Breast epithelium (tissue), 4 donors: ENCODE data around the gene STIMATE. TPM values are rescaled to one million over a fixed set of nuclear protein-coding genes. Genes with fewer than 3 reads are reported as not detected.

ENCODE experiments used
- DNase-seq, 2 donors: peaks; one replicate each; pipeline ENCODE4 v3.0.0-alpha.2; 2019; ENCODE audit warnings: low spot score in 2 of 2
- H3K27ac ChIP-seq, 2 donors: fragments of 200-600 bp; sonication (generic) in 1 of 2; one replicate each; pipeline ENCODE4 v1.5.1; 2016 to 2019; ENCODE audit warnings: mild to moderate bottlenecking in 1 of 2
- H3K27me3 ChIP-seq, 2 donors: fragments of 200-600 bp; sonication (generic) in 1 of 2; one replicate each; pipeline versions ENCODE4 v1.5.1 to v1.6.0; 2017 to 2019; ENCODE audit warnings: control low read depth in 1 of 2, mild to moderate bottlenecking in 1 of 2
- H3K36me3 ChIP-seq: fragments of 200-600 bp; one replicate; pipeline ENCODE4 v1.5.1; 2019
- H3K4me1 ChIP-seq, 2 donors: fragments of 200-600 bp; sonication (generic); one replicate each; pipeline ENCODE4 v1.5.1; 2016 to 2019; ENCODE audit warnings: control low read depth in 1 of 2
- H3K4me3 ChIP-seq, 3 donors: fragments of 200-600 bp; sonication (generic); 1 replicate in 2 of 3; 2 replicates in 1 of 3; pipeline ENCODE4 v1.5.1; 2016 to 2019; ENCODE audit warnings: mild to moderate bottlenecking in 3 of 3, moderate library complexity in 2 of 3
- H3K9me3 ChIP-seq, 2 donors: fragments of 200-600 bp; sonication (generic) in 1 of 2; one replicate each; pipeline ENCODE4 v1.5.1; 2016 to 2019; ENCODE audit warnings: control low read depth in 1 of 2
- CTCF ChIP-seq, 3 donors: fragments of 450-650 bp; IDR thresholded peaks; one replicate each; pipeline ENCODE4 v1.5.1; 2016 to 2017; ENCODE audit warnings: antibody characterized with exemption in 3 of 3, mild to moderate bottlenecking in 3 of 3, moderate library complexity in 3 of 3
- POLR2A ChIP-seq: fragments of 450-650 bp; IDR thresholded peaks from one replicate; pipeline ENCODE4 v1.6.1; 2016; ENCODE audit warnings: antibody characterized with exemption, mild to moderate bottlenecking, moderate library complexity
- POLR2AphosphoS5 ChIP-seq, 3 donors: sonication (generic); formaldehyde crosslinking; IDR thresholded peaks; one replicate each; pipeline ENCODE4 v1.6.1; 2017; ENCODE audit warnings: antibody characterized with exemption in 3 of 3
- intact Hi-C: fragments of 100-400 bp; cut with DNase I; formaldehyde crosslinking; loops from one replicate; pipeline ENCODE4 v1.15.1; 2023; ENCODE audit warnings: low total_unique reads
- total RNA-seq, 3 donors: library from RNA; depleted of rRNA; stranded (reverse); fragments of >200 nt; gene quantifications; one replicate each; pipeline ENCODE4 v1.1.0, GENCODE V29; 2016

The STIMATE gene
- total RNA-seq, 3 donors from 2014 or later, result 14.0 to 18.7 (median 14.7) TPM

GRCh38 chr3:52907497-52907896, 10.1 kb upstream of the STIMATE start:
- H3K9me3 ChIP-seq, result no peaks in the 10 kb centered on the region
- H3K36me3 ChIP-seq, result no peaks in the 10 kb centered on the region
- no peaks in the 10 kb centered on the region for H3K27me3 ChIP-seq
- DNase-seq, result no peak
- no peak for TF ChIP-seq POLR2AphosphoS5 (IDR thresholded peaks at IDR 0.05)
- TF ChIP-seq POLR2A, result no peak
- no peak for TF ChIP-seq CTCF (IDR thresholded peaks at IDR 0.05)
- no peak overlapping the region for H3K27ac ChIP-seq
- intact Hi-C loops, result no loop called here
- no peaks in the 10 kb centered on the region for H3K4me1 ChIP-seq
- H3K4me3 ChIP-seq, result no peak overlapping the region

GRCh38 chr3:52904552-52904951, 7.2 kb upstream of the STIMATE start:
- Histone ChIP-seq H3K9me3 (no peaks in the 10 kb centered on the region), H3K27me3 (no peaks in the 10 kb centered on the region), H3K4me1 (no peaks in the 10 kb centered on the region), H3K4me3 (no peak overlapping the region), H3K27ac (no peak overlapping the region), H3K36me3 (no peaks in the 10 kb centered on the region)
- no peak for TF ChIP-seq CTCF (IDR thresholded peaks at IDR 0.05)
- no peak for TF ChIP-seq POLR2A
- no peak for TF ChIP-seq POLR2AphosphoS5 (IDR thresholded peaks at IDR 0.05)
- no peak for DNase-seq
- intact Hi-C loops, result no loop called here

- intact Hi-C loops, result no loop called here
- Histone ChIP-seq H3K27ac (no peak overlapping the region), H3K36me3 (no peaks in the 10 kb centered on the region), H3K9me3 (no peaks in the 10 kb centered on the region), H3K27me3 (no peaks in the 10 kb centered on the region), H3K4me3 (no peak overlapping the region), H3K4me1 (no peaks in the 10 kb centered on the region)
- no peak for DNase-seq
- TF ChIP-seq CTCF (IDR thresholded peaks at IDR 0.05), result no peak
- TF ChIP-seq POLR2A, result no peak
- TF ChIP-seq POLR2AphosphoS5 (IDR thresholded peaks at IDR 0.05), result no peak
Observed at GRCh38 chr3:52904000-52904399, 6.7 kb upstream of the STIMATE start.

GRCh38 chr3:52896613-52897012, 735 bp downstream of the STIMATE start:
- Histone ChIP-seq H3K4me1 (peaks cover 0 to 6% of the 10 kb centered on the region in 2 donors), H3K36me3 (no peaks in the 10 kb centered on the region), H3K4me3 (peak overlapping the region; percentile 67 to 99 (median 77)), H3K27ac (peak overlapping the region; percentile 71 to 73), H3K9me3 (no peaks in the 10 kb centered on the region), H3K27me3 (no peaks in the 10 kb centered on the region)
- DNase-seq, result no peak
- intact Hi-C loops, result no loop called here
- TF ChIP-seq POLR2AphosphoS5 (IDR thresholded peaks at IDR 0.05), result no peak
- no peak for TF ChIP-seq CTCF (IDR thresholded peaks at IDR 0.05)
- no peak for TF ChIP-seq POLR2A

- Histone ChIP-seq H3K9me3 (no peaks in the 10 kb centered on the region), H3K27me3 (no peaks in the 10 kb centered on the region), H3K4me1 (peaks cover 0 to 6% of the 10 kb centered on the region in 2 donors), H3K27ac (no peak overlapping the region), H3K36me3 (no peaks in the 10 kb centered on the region), H3K4me3 (peak overlapping the region; percentile 67 to 99 (median 77))
- TF ChIP-seq POLR2A (no peak), POLR2AphosphoS5 (IDR thresholded peaks at IDR 0.05) (no peak), CTCF (IDR thresholded peaks at IDR 0.05) (no peak)
- no peak for DNase-seq
- intact Hi-C loops, result no loop called here
Observed at GRCh38 chr3:52896151-52896550, 1.2 kb downstream of the STIMATE start.
